HCT116 (cell line): ENCODE data around the gene TMEFF2. TPM values are rescaled to one million over a fixed set of nuclear protein-coding genes. Genes with fewer than 3 reads are reported as not detected.

ENCODE experiments used
- ATAC-seq: fragments of 200-7000 bp; cut with Tn5 transposase; 2 replicates; pipeline ENCODE4 v1.9.1; 2020; ENCODE audit warnings: mild to moderate bottlenecking, moderate library complexity
- BruUV-seq: library from RNA; stranded (reverse); fragments of 400-500 nt; replicated peaks from 2 replicates; lab custom pipeline; 2021; lab: Mats Ljungman, UMichigan
- CTCF ChIA-PET: fragments of 300-600 bp; sonication (Branson Sonifier 250); formaldehyde crosslinking; loops from one replicate; lab custom pipeline; 2021; ENCODE audit warnings: antibody characterized with exemption; lab: Charles Lee
- POLR2A ChIA-PET: fragments of 300-600, 350-600 bp; sonication (Branson Sonifier 250); formaldehyde crosslinking; loops from one replicate; lab custom pipeline; 2021; ENCODE audit warnings: antibody characterized with exemption; lab: Charles Lee
- RAD21 ChIA-PET, 2 experiments: fragments of 300-600 bp; sonication (Branson Sonifier 250); formaldehyde crosslinking; loops; one replicate each; lab custom pipeline; 2023; ENCODE audit warnings: low total read pairs in 2 of 2; ENCODE audit not compliant: uncharacterized antibody in 2 of 2, unreplicated experiment in 2 of 2, low non-redundant PET in 1 of 2; lab: Charles Lee
- DNase-seq: peaks from one replicate; pipeline ENCODE4 v3.0.0-alpha.2; 2010; ENCODE audit warnings: low read depth, low spot score
- H2AFZ ChIP-seq: fragments of 200-600 bp; shearing (Covaris generic), sonication (generic); 2 replicates; pipeline ENCODE4 v1.6.1; 2017; ENCODE audit warnings: low read depth, mixed run types, mixed read lengths, antibody characterized with exemption, low read length; ENCODE audit not compliant: poor library complexity, severe bottlenecking
- H3K27ac ChIP-seq: 2 replicates; pipeline ENCODE4 v1.5.1; 2012; ENCODE audit warnings: low read depth, low read length
- H3K27me3 ChIP-seq: fragments of 200-600 bp; sonication (generic); 2 replicates; pipeline ENCODE4 v1.6.1; 2016; ENCODE audit warnings: mixed run types, low read length, mixed read lengths; ENCODE audit not compliant: insufficient read depth
- H3K36me3 ChIP-seq, 2 experiments: fragments of 200-500 bp in 1 of 2; fragments of 200-600 bp in 1 of 2; sonication (Bioruptor generic) in 1 of 2; sonication (generic) in 1 of 2; 2 replicates each; pipeline versions ENCODE4 v1.5.1 to v1.6.1; 2014 to 2016; ENCODE audit warnings: low read length in 2 of 2, inconsistent platforms in 1 of 2, mixed read lengths in 1 of 2, mixed run types in 1 of 2; ENCODE audit not compliant: insufficient read depth in 2 of 2, control insufficient read depth in 1 of 2
- H3K4me1 ChIP-seq, 2 experiments: fragments of 200-600 bp in 1 of 2; sonication (generic) in 1 of 2; 2 replicates each; pipeline versions ENCODE4 v1.5.1 to v1.6.1; 2012 to 2017; ENCODE audit warnings: low read length in 2 of 2, inconsistent platforms in 1 of 2, mild to moderate bottlenecking in 1 of 2, mixed read lengths in 1 of 2, mixed run types in 1 of 2, moderate library complexity in 1 of 2; ENCODE audit not compliant: insufficient read depth in 2 of 2, control insufficient read depth in 1 of 2
- H3K4me2 ChIP-seq: fragments of 200-600 bp; sonication (generic); 2 replicates; pipeline ENCODE4 v1.6.1; 2017; ENCODE audit warnings: mixed run types, low read length, mixed read lengths
- H3K4me3 ChIP-seq, 2 experiments: fragments of 200-600 bp in 1 of 2; sonication (generic) in 1 of 2; replicated peaks in 1 of 2; 2 replicates each; pipeline ENCODE4 v1.5.1; 2011 to 2016; ENCODE audit warnings: low read length in 2 of 2, control low read depth in 1 of 2, low read depth in 1 of 2, mild to moderate bottlenecking in 1 of 2, mixed read lengths in 1 of 2, mixed run types in 1 of 2
- H3K79me2 ChIP-seq: fragments of 200-600 bp; sonication (generic); 2 replicates; pipeline ENCODE4 v1.6.1; 2017; ENCODE audit warnings: mild to moderate bottlenecking, mixed run types, low read length, moderate library complexity, mixed read lengths; ENCODE audit not compliant: insufficient read depth
- H3K9ac ChIP-seq: fragments of 200-600 bp; sonication (generic); 2 replicates; pipeline ENCODE4 v1.6.1; 2016; ENCODE audit warnings: low read length, mixed read lengths
- H3K9me2 ChIP-seq: fragments of 200-600 bp; sonication (generic), shearing (Covaris generic); 2 replicates; pipeline ENCODE4 v1.6.1; 2017; ENCODE audit warnings: mixed run types, mild to moderate bottlenecking, moderate library complexity; ENCODE audit not compliant: insufficient read depth
- H3K9me3 ChIP-seq, 2 experiments: fragments of 200-500 bp in 1 of 2; fragments of 200-600 bp in 1 of 2; sonication (Bioruptor generic) in 1 of 2; sonication (generic) in 1 of 2; 2 replicates each; pipeline ENCODE4 v1.6.1; 2014 to 2017; ENCODE audit warnings: low read length in 2 of 2, mixed read lengths in 2 of 2, inconsistent platforms in 1 of 2, low read depth in 1 of 2, mild to moderate bottlenecking in 1 of 2, mixed run types in 1 of 2, moderate library complexity in 1 of 2; ENCODE audit not compliant: control insufficient read depth in 1 of 2, insufficient read depth in 1 of 2
- H4K20me1 ChIP-seq: fragments of 200-600 bp; sonication (generic), shearing (Covaris generic); 2 replicates; pipeline ENCODE4 v1.6.1; 2017; ENCODE audit warnings: mixed run types, mild to moderate bottlenecking, moderate library complexity; ENCODE audit not compliant: insufficient read depth
- EGR1 ChIP-seq: IDR thresholded peaks from 2 replicates; pipeline ENCODE4 v1.6.1; 2012; ENCODE audit warnings: low read depth
- ELF1 ChIP-seq: IDR thresholded peaks from 2 replicates; pipeline ENCODE4 v1.6.1; 2012; ENCODE audit warnings: low read depth, borderline replicate concordance
- JUND ChIP-seq: IDR thresholded peaks from 2 replicates; pipeline ENCODE4 v1.6.1; 2012
- POLR2A ChIP-seq: IDR thresholded peaks from 2 replicates; pipeline ENCODE4 v1.7.0; 2011; ENCODE audit warnings: borderline replicate concordance; ENCODE audit not compliant: insufficient read depth, insufficient read length; ENCODE audit errors: extremely low read depth
- RAD21 ChIP-seq: IDR thresholded peaks from 2 replicates; pipeline ENCODE4 v1.6.1; 2012; ENCODE audit warnings: low read depth, mild to moderate bottlenecking
- YY1 ChIP-seq: IDR thresholded peaks from 2 replicates; pipeline ENCODE4 v1.6.1; 2011; ENCODE audit warnings: low read length, low read depth, moderate library complexity, mild to moderate bottlenecking; ENCODE audit not compliant: insufficient replicate concordance; ENCODE audit errors: extremely low read depth
- ZFX ChIP-seq: fragments of 450-650 bp; IDR thresholded peaks from 2 replicates; pipeline ENCODE4 v1.6.1; 2017
- ZNF274 ChIP-seq: fragments of 200-500 bp; sonication (Bioruptor generic); IDR thresholded peaks from 2 replicates; pipeline ENCODE4 v1.6.1; 2014; ENCODE audit warnings: mild to moderate bottlenecking, low read depth, low read length, inconsistent platforms
- intact Hi-C: fragments of 100-400 bp; cut with micrococcal nuclease; formaldehyde crosslinking; loops from 2 replicates; pipeline ENCODE4 v1.10.0; 2022
- total RNA-seq: library from RNA; stranded (reverse); gene quantifications from one replicate; pipeline ENCODE4 v1.2.1, GENCODE V29; 2021; ENCODE audit not compliant: unreplicated experiment
- TF ChIP-seq, protein P1 (sequence below): IDR thresholded peaks from 2 replicates; pipeline ENCODE4 v1.6.1; 2012
- TF ChIP-seq, protein P2 (sequence below): IDR thresholded peaks from 2 replicates; pipeline ENCODE4 v1.6.1; 2012; ENCODE audit warnings: low read depth
- TF ChIP-seq, protein P3 (sequence below): IDR thresholded peaks from 2 replicates; pipeline ENCODE4 v1.6.1; 2011; ENCODE audit warnings: mild to moderate bottlenecking, low read length, moderate library complexity; ENCODE audit not compliant: insufficient replicate concordance; ENCODE audit errors: extremely low read depth

Gene TMEFF2
- total RNA-seq, 1 experiment from 2014 or later: not detected

DNA sequence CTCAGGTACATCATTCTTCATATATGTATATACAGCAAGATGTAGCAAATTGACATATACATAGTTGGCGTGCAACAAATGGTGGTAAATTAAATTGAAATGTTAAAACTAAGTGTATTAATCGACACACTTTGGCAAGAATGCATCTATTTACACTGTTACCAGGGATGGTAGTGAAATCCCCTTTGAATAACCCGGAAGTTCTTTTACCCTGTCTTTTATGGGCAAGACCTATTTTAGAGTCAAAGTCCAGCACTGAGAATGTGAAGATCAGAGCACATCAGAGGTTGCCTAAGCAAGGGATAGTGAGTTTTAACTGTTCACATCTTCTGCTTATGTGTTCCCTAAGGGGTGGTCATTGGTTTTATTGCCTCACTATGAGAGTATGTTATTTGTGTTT lies 7.6 kb upstream of the TMEFF2 start:
- Histone ChIP-seq H2AFZ (no peak overlapping the region), H4K20me1 (no peaks in the 10 kb centered on the region), H3K27me3 (no peaks in the 10 kb centered on the region), H3K9me2 (no peaks in the 10 kb centered on the region), H3K9me3 (no peaks in the 10 kb centered on the region), H3K4me3 (no peak overlapping the region), H3K27ac (no peak overlapping the region), H3K4me1 (no peaks in the 10 kb centered on the region), H3K36me3 (no peaks in the 10 kb centered on the region), H3K9ac (no peak overlapping the region), H3K79me2 (no peaks in the 10 kb centered on the region), H3K4me2 (no peak overlapping the region)
- ATAC-seq (no peak), DNase-seq (no peak)
- BruUV-seq: no TSS peak
- RAD21 ChIA-PET: no interaction called here
- POLR2A ChIA-PET: interaction anchor here (0.7 kb wide), 1 partner anchor 387 kb away, joined by 4 read pairs; no protein-coding TSS in a partner anchor
- no peak for TF ChIP-seq EGR1
- TF ChIP-seq POLR2A: no peak
- no peak for TF ChIP-seq JUND
- no peak for TF ChIP-seq RAD21
- TF ChIP-seq, protein P1, sequence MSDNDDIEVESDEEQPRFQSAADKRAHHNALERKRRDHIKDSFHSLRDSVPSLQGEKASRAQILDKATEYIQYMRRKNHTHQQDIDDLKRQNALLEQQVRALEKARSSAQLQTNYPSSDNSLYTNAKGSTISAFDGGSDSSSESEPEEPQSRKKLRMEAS: no peak
- no peak for TF ChIP-seq YY1
- TF ChIP-seq ELF1: no peak
- TF ChIP-seq, protein P2, sequence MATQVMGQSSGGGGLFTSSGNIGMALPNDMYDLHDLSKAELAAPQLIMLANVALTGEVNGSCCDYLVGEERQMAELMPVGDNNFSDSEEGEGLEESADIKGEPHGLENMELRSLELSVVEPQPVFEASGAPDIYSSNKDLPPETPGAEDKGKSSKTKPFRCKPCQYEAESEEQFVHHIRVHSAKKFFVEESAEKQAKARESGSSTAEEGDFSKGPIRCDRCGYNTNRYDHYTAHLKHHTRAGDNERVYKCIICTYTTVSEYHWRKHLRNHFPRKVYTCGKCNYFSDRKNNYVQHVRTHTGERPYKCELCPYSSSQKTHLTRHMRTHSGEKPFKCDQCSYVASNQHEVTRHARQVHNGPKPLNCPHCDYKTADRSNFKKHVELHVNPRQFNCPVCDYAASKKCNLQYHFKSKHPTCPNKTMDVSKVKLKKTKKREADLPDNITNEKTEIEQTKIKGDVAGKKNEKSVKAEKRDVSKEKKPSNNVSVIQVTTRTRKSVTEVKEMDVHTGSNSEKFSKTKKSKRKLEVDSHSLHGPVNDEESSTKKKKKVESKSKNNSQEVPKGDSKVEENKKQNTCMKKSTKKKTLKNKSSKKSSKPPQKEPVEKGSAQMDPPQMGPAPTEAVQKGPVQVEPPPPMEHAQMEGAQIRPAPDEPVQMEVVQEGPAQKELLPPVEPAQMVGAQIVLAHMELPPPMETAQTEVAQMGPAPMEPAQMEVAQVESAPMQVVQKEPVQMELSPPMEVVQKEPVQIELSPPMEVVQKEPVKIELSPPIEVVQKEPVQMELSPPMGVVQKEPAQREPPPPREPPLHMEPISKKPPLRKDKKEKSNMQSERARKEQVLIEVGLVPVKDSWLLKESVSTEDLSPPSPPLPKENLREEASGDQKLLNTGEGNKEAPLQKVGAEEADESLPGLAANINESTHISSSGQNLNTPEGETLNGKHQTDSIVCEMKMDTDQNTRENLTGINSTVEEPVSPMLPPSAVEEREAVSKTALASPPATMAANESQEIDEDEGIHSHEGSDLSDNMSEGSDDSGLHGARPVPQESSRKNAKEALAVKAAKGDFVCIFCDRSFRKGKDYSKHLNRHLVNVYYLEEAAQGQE: no peak
- no peak for TF ChIP-seq ZNF274
- TF ChIP-seq ZFX: no peak
- TF ChIP-seq, protein P3, sequence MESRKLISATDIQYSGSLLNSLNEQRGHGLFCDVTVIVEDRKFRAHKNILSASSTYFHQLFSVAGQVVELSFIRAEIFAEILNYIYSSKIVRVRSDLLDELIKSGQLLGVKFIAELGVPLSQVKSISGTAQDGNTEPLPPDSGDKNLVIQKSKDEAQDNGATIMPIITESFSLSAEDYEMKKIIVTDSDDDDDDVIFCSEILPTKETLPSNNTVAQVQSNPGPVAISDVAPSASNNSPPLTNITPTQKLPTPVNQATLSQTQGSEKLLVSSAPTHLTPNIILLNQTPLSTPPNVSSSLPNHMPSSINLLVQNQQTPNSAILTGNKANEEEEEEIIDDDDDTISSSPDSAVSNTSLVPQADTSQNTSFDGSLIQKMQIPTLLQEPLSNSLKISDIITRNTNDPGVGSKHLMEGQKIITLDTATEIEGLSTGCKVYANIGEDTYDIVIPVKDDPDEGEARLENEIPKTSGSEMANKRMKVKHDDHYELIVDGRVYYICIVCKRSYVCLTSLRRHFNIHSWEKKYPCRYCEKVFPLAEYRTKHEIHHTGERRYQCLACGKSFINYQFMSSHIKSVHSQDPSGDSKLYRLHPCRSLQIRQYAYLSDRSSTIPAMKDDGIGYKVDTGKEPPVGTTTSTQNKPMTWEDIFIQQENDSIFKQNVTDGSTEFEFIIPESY: no peak
- intact Hi-C loops: no loop called here
- CTCF ChIA-PET: no interaction called here
